LNCAP (cell line): ENCODE results near the gene TIMELESS.

ENCODE experiments used
- CTCF ChIP-seq: fragments of 450-650 bp; IDR thresholded peaks from 2 replicates; pipeline ENCODE4 v1.5.1; 2017; ENCODE audit warnings: mild to moderate bottlenecking

The TIMELESS gene

GRCh38 chr12:56448860-56449621 lies at the start of gene TIMELESS:
TIMELESS (minus strand) TSS chr12:56449426; CDS start chr12:56434170, 15,256 bp downstream.
- TF ChIP-seq CTCF = no peak

GRCh38 chr12:56490360-56490759 lies 41.1 kb upstream of the TIMELESS start:
- TF ChIP-seq CTCF = no peak

GRCh38 chr12:56488041-56488955 lies 39.1 kb upstream of the TIMELESS start, which contains the start of gene GLS2:
GLS2 (minus strand) TSS chr12:56488161; CDS start chr12:56488118, 43 bp downstream.
- TF ChIP-seq CTCF = no peak

- TF ChIP-seq CTCF = no peak
Observed at GRCh38 chr12:56487448-56488040, 38.3 kb upstream of the TIMELESS start.

- TF ChIP-seq CTCF = no peak
Observed at GRCh38 chr12:56486694-56487093, 37.5 kb upstream of the TIMELESS start.

GRCh38 chr12:56484566-56484965 lies 35.3 kb upstream of the TIMELESS start:
- no peak for TF ChIP-seq CTCF

GRCh38 chr12:56479625-56480024 lies 30.4 kb upstream of the TIMELESS start:
- no peak for TF ChIP-seq CTCF
